ENCODE data around the gene MGME1. TPM values are rescaled to one million over a fixed set of nuclear protein-coding genes. Genes with fewer than 3 reads are reported as not detected.

MGME1 gene
- total and polyA plus RNA-seq, 9 of the 15 experiments (the other 6 are each of a cell fraction or from before 2014, with no cell fraction given) = 13.4 to 45.1 (median 30.6) TPM

- TF ChIP-seq ZBTB11 (CRISPR knock-in tag; IDR thresholded peaks at IDR 0.05) (peak in 1 of 3 experiments; percentile 55; a peak in 2 of 6 replicates), ZNF444 (CRISPR knock-in tag; IDR thresholded peaks at IDR 0.05) (no peak), RBM39 (optimal IDR thresholded peaks at IDR 0.05; ENCODE audit: low read depth, low read length) (no peak), EZH2 (IDR thresholded peaks at IDR 0.05; ENCODE audit: borderline replicate concordance, low read depth, low read length) (no peak), NR4A1 (CRISPR knock-in tag; IDR thresholded peaks at IDR 0.05) (no peak), NR4A1 (tag; IDR thresholded peaks at IDR 0.05) (no peak), ZNF146 (CRISPR knock-in tag; IDR thresholded peaks at IDR 0.05; ENCODE audit: unreplicated experiment) (no peak), BCOR (IDR thresholded peaks at IDR 0.05) (0 out of 2 replicates have a peak, but pooled peaks have one; percentile 8), POLR2H (tag; IDR thresholded peaks at IDR 0.05; ENCODE audit: low read depth) (no peak), LEF1 (IDR thresholded peaks at IDR 0.05) (peak; percentile 83), FOS (IDR thresholded peaks at IDR 0.05; ENCODE audit: extremely low read depth, insufficient read length) (no peak), IRF9 (tag; IDR thresholded peaks at IDR 0.05) (no peak), RAD21 (CRISPR knock-in tag; conservative IDR thresholded peaks at IDR 0.05 in 1 of 2, IDR thresholded peaks at IDR 0.05 in 1 of 2) (no peak), ZNF583 (CRISPR knock-in tag; IDR thresholded peaks at IDR 0.05) (0 out of 2 replicates have a peak, but pooled peaks have one; percentile 64), GTF2A2 (tag; IDR thresholded peaks at IDR 0.05) (no peak), CEBPB (tag; IDR thresholded peaks at IDR 0.05) (no peak), ZNF639 (CRISPR knock-in tag; conservative IDR thresholded peaks at IDR 0.05 in 1 of 2, IDR thresholded peaks at IDR 0.05 in 1 of 2) (peak in 1 of 2 experiments; percentile 65; a peak in 1 of 4 replicates), EHMT2 (IDR thresholded peaks at IDR 0.05) (no peak), YY1 (IDR thresholded peaks at IDR 0.05; ENCODE audit: borderline replicate concordance in 1 of 3, control insufficient read depth in 1 of 3, extremely low read depth in 1 of 3, insufficient read depth in 3 of 3, insufficient read length in 1 of 3, insufficient replicate concordance in 2 of 3, low read depth in 1 of 3, low read length in 2 of 3) (peak in 1 of 3 experiments; percentile 72)
These were observed 43.5 kb upstream of the MGME1 start (continued) for GRCh38 chr20:17925141-17925939.
